Measurements from ENCODE around the gene OSBPL10. TPM values are rescaled to one million over a fixed set of nuclear protein-coding genes. Genes with fewer than 3 reads are reported as not detected.
"Not testable (repeated sequence)": the region's sequence is repeated elsewhere in the genome, so short reads cannot be mapped to it uniquely, and the experiment has no call there.

Gene OSBPL10
- total RNA-seq, 2 donors from 2014 or later = 82.8 to 127 TPM

- intact Hi-C loops (cut with DNase I) = no loop called here
- H3K27ac ChIP-seq = no peak overlapping the region
- no peaks in the 10 kb centered on the region for H3K27me3 ChIP-seq (replicated peaks; ENCODE audit: insufficient read depth)
- no peak for TF ChIP-seq CTCF (IDR thresholded peaks at IDR 0.05)
- no peak for TF ChIP-seq POLR2AphosphoS5 (IDR thresholded peaks at IDR 0.05)
- no peak for TF ChIP-seq POLR2A (IDR thresholded peaks at IDR 0.05)
- no peak overlapping the region for H3K4me3 ChIP-seq
- WGBS = 81% methylated on average over 3 of the region's 3 CpGs
- no peak for DNase-seq (ENCODE audit: low spot score)
- no peaks in the 10 kb centered on the region for H3K9me3 ChIP-seq
- no peaks in the 10 kb centered on the region for H3K4me1 ChIP-seq (replicated peaks)
- no peaks in the 10 kb centered on the region for H3K36me3 ChIP-seq
Observed at GRCh38 chr3:32000877-32001276, 19.8 kb upstream of the OSBPL10 start.

- Histone ChIP-seq H3K27me3 (replicated peaks; ENCODE audit: insufficient read depth) (no peaks in the 10 kb centered on the region), H3K4me3 (no peak overlapping the region), H3K27ac (no peak overlapping the region), H3K36me3 (no peaks in the 10 kb centered on the region), H3K9me3 (no peaks in the 10 kb centered on the region), H3K4me1 (replicated peaks) (no peaks in the 10 kb centered on the region)
- intact Hi-C loops (cut with DNase I) = no loop called here
- TF ChIP-seq CTCF (IDR thresholded peaks at IDR 0.05) = no peak
- no peak for TF ChIP-seq POLR2AphosphoS5 (IDR thresholded peaks at IDR 0.05)
- 91% methylated on average over 7 of the region's 7 CpGs for WGBS
- DNase-seq (ENCODE audit: low spot score) = no peak
Observed at GRCh38 chr3:31999907-32000439, 18.9 kb upstream of the OSBPL10 start.

DNA sequence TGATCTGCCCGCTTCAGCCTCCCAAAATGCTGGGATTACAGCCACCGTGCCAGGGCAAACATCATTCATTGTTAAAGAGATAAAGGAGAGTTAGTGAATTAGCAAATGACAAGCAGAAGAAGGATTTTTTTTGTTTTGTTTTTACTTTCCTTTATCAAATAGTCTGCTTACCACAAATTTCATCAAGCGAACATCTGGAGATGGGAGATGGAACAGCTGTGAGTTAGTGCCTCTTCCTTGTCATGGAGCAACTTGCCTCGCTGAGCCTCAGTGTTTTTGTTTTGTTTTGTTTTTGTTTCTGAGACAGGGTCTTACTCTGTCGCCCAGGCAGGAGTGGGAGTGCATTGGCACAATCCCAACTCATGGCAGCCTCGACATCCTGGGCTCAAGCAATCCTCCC, 16.4 kb upstream of the OSBPL10 start:
- no peaks in the 10 kb centered on the region for H3K36me3 ChIP-seq
- H3K27ac ChIP-seq = no peak overlapping the region
- no peaks in the 10 kb centered on the region for H3K9me3 ChIP-seq
- H3K4me3 ChIP-seq = no peak overlapping the region
- no peaks in the 10 kb centered on the region for H3K4me1 ChIP-seq (replicated peaks)
- intact Hi-C loops (cut with DNase I) = no loop called here
- TF ChIP-seq CTCF (IDR thresholded peaks at IDR 0.05) (no peak), POLR2A (IDR thresholded peaks at IDR 0.05) (no peak), POLR2AphosphoS5 (IDR thresholded peaks at IDR 0.05) (no peak)
- 82% methylated on average over 6 of the region's 6 CpGs for WGBS
- H3K27me3 ChIP-seq (replicated peaks; ENCODE audit: insufficient read depth) = no peaks in the 10 kb centered on the region
- no peak for DNase-seq (ENCODE audit: low spot score)

DNA sequence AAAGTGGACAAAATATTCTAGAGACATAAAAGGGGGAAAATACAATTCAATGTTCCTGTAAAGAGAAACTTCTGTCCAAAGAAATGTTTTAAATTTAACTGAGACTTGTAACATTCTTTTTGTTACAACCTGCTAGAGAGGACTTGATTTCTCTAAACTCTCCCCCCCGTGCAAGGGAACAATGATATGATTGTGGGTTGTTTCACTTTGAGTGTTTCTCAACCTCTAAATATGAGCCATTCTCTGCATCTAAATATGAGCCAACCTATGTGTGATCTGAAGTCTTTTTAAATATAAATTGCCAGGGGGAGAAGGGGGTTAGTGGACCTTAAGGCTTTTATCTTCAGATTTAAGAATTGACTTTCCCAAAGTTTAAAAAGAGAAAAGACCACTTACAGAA, 15.1 kb upstream of the OSBPL10 start:
- 25% methylated on average over 1 of the region's 1 CpG for WGBS
- intact Hi-C loops (cut with DNase I) = no loop called here

GRCh38 chr3:31995026-31995425, 14.0 kb upstream of the OSBPL10 start:
- intact Hi-C loops (cut with DNase I); H3K4me1 ChIP-seq (replicated peaks): not testable (repeated sequence)

More for the DNA sequence above, 15.1 kb upstream of the OSBPL10 start:
- Histone ChIP-seq H3K4me1 (replicated peaks) (no peaks in the 10 kb centered on the region), H3K9me3 (no peaks in the 10 kb centered on the region), H3K4me3 (no peak overlapping the region), H3K27ac (no peak overlapping the region), H3K27me3 (replicated peaks; ENCODE audit: insufficient read depth) (no peaks in the 10 kb centered on the region), H3K36me3 (no peaks in the 10 kb centered on the region)
- TF ChIP-seq CTCF (IDR thresholded peaks at IDR 0.05) (no peak), POLR2A (IDR thresholded peaks at IDR 0.05) (no peak), POLR2AphosphoS5 (IDR thresholded peaks at IDR 0.05) (no peak)
- DNase-seq (ENCODE audit: low spot score) = no peak

More at GRCh38 chr3:31995026-31995425, 14.0 kb upstream of the OSBPL10 start:
- H3K9me3 ChIP-seq; H3K27me3 ChIP-seq (replicated peaks; ENCODE audit: insufficient read depth); H3K36me3 ChIP-seq; H3K27ac ChIP-seq; DNase-seq (ENCODE audit: low spot score); H3K4me3 ChIP-seq: not testable (repeated sequence)
- WGBS = 95% methylated on average over 5 of the region's 5 CpGs

All from prostate gland (tissue), 2 donors.